Measurements from ENCODE around the gene STXBP2. TPM values are rescaled to one million over a fixed set of nuclear protein-coding genes. Genes with fewer than 3 reads are reported as not detected.

The STXBP2 gene
- total RNA-seq, 1 donor = 9.9 TPM

DNA sequence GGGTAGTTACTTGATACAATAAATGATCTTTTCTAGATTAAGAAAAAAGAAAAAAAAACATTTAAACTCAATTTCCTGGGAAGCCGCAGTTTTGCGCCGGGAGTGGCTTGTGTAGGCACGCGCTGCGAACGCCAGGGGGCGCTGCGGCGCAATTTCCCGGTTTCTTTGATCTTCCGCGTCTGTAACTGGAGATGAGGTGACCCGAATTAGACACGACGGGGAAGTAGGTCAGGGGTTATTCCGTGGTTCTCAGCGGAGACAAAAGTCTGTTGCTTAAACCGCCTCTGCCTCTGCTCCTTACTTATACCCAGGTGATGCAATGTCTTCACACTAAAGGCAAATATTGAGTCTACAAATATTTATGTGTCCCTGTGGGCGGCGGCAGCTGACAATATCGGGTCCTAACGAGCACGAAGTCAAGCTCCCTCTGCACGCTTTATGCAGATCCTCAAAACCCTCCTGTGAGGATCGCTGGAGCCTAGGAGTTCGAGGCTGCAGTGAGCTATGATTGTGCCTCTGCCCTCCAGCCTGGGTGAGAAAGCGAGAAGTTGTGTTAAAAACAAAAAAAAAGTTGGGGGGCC is 15.2 kb downstream of the STXBP2 start:
- TF ChIP-seq, protein P1, sequence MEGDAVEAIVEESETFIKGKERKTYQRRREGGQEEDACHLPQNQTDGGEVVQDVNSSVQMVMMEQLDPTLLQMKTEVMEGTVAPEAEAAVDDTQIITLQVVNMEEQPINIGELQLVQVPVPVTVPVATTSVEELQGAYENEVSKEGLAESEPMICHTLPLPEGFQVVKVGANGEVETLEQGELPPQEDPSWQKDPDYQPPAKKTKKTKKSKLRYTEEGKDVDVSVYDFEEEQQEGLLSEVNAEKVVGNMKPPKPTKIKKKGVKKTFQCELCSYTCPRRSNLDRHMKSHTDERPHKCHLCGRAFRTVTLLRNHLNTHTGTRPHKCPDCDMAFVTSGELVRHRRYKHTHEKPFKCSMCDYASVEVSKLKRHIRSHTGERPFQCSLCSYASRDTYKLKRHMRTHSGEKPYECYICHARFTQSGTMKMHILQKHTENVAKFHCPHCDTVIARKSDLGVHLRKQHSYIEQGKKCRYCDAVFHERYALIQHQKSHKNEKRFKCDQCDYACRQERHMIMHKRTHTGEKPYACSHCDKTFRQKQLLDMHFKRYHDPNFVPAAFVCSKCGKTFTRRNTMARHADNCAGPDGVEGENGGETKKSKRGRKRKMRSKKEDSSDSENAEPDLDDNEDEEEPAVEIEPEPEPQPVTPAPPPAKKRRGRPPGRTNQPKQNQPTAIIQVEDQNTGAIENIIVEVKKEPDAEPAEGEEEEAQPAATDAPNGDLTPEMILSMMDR (IDR thresholded peaks at IDR 0.05; ENCODE audit: insufficient read depth, low read depth, low read length) = peak; percentile 88
- peak; percentile 88 for DNase-seq (ENCODE audit: low read depth)
- peak overlapping the region; percentile 33 for H3K4me3 ChIP-seq (ENCODE audit: low read depth, low read length)

DNA sequence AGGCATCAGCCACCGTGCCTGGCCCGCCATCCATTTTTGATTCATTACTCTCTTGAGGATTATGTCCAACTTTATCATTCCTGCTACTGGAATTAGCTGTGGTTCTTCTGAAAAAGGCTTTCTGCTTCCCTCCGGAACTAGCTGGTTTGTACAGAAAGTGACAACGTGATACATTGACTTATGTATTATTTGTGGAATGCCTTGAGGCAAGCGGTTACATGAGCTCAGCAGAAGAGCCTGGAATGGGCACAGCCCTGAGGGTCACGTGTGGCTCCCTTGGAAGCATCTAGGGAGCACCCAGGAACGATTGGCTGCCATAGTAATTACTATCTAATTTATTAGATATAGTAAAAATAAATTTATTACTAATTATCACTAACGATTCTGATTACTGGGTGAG is 17.5 kb downstream of the STXBP2 start:
- TF ChIP-seq, protein P1 (IDR thresholded peaks at IDR 0.05; ENCODE audit: insufficient read depth, low read depth, low read length) = no peak
- no peak overlapping the region for H3K4me3 ChIP-seq (ENCODE audit: low read depth, low read length)
- DNase-seq (ENCODE audit: low read depth) = no peak

DNA sequence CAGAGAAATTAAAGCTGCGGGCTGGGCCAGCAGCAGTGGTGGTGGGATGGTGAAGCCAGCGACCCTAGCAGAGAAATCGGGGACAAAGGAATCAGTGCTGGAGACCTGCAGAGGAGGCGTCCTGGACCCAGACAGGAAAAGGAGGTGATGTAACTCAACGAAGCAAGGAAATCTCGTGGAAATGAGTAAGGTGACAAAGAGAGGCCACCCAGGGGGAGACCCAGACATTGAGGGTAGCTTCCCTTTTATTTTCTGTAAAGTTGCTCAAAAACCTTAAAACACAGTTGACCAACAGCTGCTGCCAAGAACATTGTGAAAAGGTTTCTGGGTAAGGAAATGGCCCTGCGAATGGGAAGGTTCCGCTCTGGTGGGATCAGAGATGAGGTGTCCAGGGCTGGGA is 18.7 kb downstream of the STXBP2 start:
- TF ChIP-seq, protein P1 (IDR thresholded peaks at IDR 0.05; ENCODE audit: insufficient read depth, low read depth, low read length) = no peak
- DNase-seq (ENCODE audit: low read depth) = no peak
- no peak overlapping the region for H3K4me3 ChIP-seq (ENCODE audit: low read depth, low read length)

DNA sequence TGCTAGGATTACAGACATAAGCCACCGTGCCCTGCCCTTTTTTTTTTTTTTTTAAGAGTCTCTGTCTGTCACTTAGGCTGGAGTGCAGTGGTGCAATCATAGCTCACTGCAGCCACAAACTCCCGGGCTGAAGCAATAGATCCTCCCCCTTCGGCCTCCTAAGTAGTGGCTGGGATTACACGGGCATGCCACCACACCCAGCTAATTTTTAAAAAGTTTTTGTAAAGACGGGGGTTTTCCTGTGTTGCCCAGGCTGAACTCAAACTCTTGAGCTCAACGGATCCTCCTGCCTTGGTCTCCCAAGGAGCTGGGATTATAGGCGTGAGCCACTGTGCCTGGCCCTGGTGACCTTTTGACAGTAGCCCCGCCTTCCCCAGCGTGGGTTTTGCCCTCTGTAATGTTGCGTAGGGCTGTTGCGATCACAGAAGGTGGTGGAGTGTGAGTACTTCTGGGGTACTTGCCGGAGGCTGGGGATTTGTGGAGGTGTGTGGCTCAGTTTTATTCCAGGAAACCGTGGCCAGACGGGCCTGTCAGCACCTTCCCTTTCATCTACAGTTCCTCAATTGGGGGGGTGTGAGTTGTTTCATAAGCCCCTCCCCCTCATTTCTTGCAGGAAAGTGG is 20.3 kb downstream of the STXBP2 start:
- no peak overlapping the region for H3K4me3 ChIP-seq (ENCODE audit: low read depth, low read length)
- TF ChIP-seq, protein P1 (IDR thresholded peaks at IDR 0.05; ENCODE audit: insufficient read depth, low read depth, low read length) = no peak
- peak; percentile 58 for DNase-seq (ENCODE audit: low read depth)

DNA sequence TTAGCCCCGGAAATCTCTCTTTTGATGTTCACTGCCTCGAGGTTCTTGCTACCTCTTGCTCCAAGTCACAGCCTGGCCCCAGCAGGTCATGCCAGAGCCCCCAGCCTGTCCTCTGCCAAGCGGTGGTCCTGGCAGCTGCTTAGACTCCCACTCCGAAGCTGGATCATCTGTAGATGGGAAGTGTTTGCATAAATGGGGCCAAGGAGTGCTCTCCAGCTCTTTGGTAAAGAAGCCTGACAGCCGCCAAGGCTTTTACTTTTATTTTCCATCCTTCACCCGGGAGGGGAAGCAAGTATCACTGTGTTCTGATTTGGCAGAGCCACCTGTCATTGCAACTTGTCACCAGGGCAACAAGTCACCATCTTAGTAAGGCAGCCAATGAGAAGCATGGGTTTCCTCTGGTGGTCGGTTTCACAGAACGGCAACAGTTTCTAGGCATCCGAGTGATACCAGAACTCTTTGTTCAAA is 21.3 kb downstream of the STXBP2 start:
- H3K4me3 ChIP-seq (ENCODE audit: low read depth, low read length) = no peak overlapping the region
- no peak for DNase-seq (ENCODE audit: low read depth)
- TF ChIP-seq, protein P1 (IDR thresholded peaks at IDR 0.05; ENCODE audit: insufficient read depth, low read depth, low read length) = no peak

DNA sequence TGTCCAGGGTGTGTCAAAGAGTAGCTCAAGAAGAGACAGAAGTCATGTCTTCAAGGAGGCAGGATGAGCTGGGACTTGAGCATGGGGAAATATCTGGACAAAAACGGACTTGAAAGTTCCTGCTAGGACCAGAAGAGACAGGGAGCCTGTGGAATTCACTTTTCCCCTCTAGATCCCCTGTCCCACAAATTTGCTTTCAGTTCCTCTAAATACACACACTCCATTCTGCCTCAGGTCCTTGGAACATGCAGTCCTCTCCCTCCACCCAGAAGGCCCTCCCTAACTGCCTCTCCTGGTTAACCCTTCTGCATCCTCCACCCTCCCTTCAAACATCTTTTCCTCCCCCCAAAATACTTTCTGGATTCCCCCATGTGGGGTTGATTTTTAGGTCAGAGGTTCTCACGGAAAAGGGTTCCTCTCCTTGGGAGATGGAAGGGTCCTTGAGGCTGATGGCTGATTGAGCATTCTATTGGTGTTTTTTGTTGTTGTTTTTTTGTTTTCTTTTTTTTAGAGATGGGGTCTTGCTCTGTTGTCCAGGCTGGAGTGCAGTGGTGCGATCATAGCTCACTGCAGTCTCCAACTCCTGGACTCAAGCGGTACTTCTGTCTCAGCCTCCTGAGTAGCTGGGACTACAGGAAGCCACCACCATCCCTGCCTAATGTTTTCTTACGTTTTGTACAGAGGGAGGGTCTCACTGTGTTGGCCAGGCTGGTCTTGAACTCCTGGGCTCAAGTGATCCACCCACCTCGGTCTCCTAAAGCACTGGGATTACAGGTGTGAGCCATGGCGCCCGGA is 25.0 kb downstream of the STXBP2 start:
- no peak overlapping the region for H3K4me3 ChIP-seq (ENCODE audit: low read depth, low read length)
- TF ChIP-seq, protein P1 (IDR thresholded peaks at IDR 0.05; ENCODE audit: insufficient read depth, low read depth, low read length) = no peak
- DNase-seq (ENCODE audit: low read depth) = no peak

All from fibroblast of villous mesenchyme (primary cell).